K562 (cell line): ENCODE measurements around the gene MAPT. TPM values are rescaled to one million over a fixed set of nuclear protein-coding genes. Genes with fewer than 3 reads are reported as not detected.
A peak's percentile ranks its signal among the peaks of the same experiment; 100 is the strongest.

ENCODE experiments used
- ATAC-seq: fragments of 200-7000 bp; cut with Tn5 transposase; 3 replicates; pipeline ENCODE4 v1.9.1; 2020; ENCODE audit warnings: moderate library complexity
- BruUV-seq: library from RNA; stranded (reverse); fragments of 400-500 nt; replicated peaks from 2 replicates; lab custom pipeline; 2021; lab: Mats Ljungman, UMichigan
- CTCF ChIA-PET: fragments of 300-600 bp; formaldehyde crosslinking; extraction: SDS; loops from one replicate; lab custom pipeline; 2021; ENCODE audit warnings: low intra/inter-chr PET ratio; lab: Yijun Ruan, JAX
- POLR2A ChIA-PET: fragments of 300-600, 350-650 bp; sonication (Branson Sonifier 250); formaldehyde crosslinking; extraction: SDS; loops from one replicate; lab custom pipeline; 2021; ENCODE audit warnings: antibody characterized with exemption, inconsistent platforms; lab: Yijun Ruan, JAX
- DNase-seq, 4 experiments: peaks; one replicate each; pipeline versions ENCODE4 v3.0.0 to v3.0.0-alpha.2; 2011 to 2018; ENCODE audit warnings: low spot score in 3 of 4, mixed read lengths in 3 of 4; ENCODE audit errors: extremely low read depth in 1 of 4
- FAIRE-seq: peaks from 2 replicates; lab custom pipeline; 2011; peaks lifted over from hg19 to GRCh38; lab: Jason Lieb, UNC
- H2AFZ ChIP-seq: 2 replicates; pipeline ENCODE4 v1.6.0; 2011; ENCODE audit warnings: low read depth, low read length, control low read depth, inconsistent platforms
- H3K27ac ChIP-seq: fragments of 200-600 bp; 3 replicates; pipeline ENCODE4 v1.8.0; 2011; ENCODE audit warnings: low read depth, mild to moderate bottlenecking, control low read depth, inconsistent platforms, low read length, moderate library complexity, mixed read lengths; ENCODE audit errors: extremely low read depth
- H3K27me3 ChIP-seq, 2 experiments: fragments of 300-600 bp in 1 of 2; 2 replicates in 1 of 2; 3 replicates in 1 of 2; pipeline versions ENCODE4 v1.6.0 to v1.8.0; 2011; ENCODE audit warnings: inconsistent platforms in 2 of 2, low read length in 2 of 2, mild to moderate bottlenecking in 1 of 2, mixed read lengths in 1 of 2, moderate library complexity in 1 of 2; ENCODE audit not compliant: control insufficient read depth in 2 of 2, insufficient read depth in 2 of 2
- H3K36me3 ChIP-seq: fragments of 300-600 bp; 3 replicates; pipeline ENCODE4 v1.8.0; 2011; ENCODE audit warnings: mild to moderate bottlenecking, low read length, inconsistent platforms; ENCODE audit not compliant: control insufficient read depth, insufficient read depth
- H3K4me1 ChIP-seq, 2 experiments: fragments of 200-600 bp in 1 of 2; replicated peaks in 1 of 2; 2 replicates in 1 of 2; 3 replicates in 1 of 2; pipeline versions ENCODE4 v1.5.1 to v1.8.0; 2011; ENCODE audit warnings: inconsistent platforms in 2 of 2, low read length in 2 of 2, mild to moderate bottlenecking in 1 of 2, mixed read lengths in 1 of 2, moderate library complexity in 1 of 2; ENCODE audit not compliant: control insufficient read depth in 2 of 2, insufficient read depth in 2 of 2
- H3K4me2 ChIP-seq: 2 replicates; pipeline ENCODE4 v1.6.1; 2011; ENCODE audit warnings: low read length, control low read depth, inconsistent platforms, mixed read lengths; ENCODE audit not compliant: insufficient read depth
- H3K4me3 ChIP-seq: fragments of 200-600 bp; sonication (generic), shearing (Covaris generic); 2 replicates; pipeline ENCODE4 v1.5.1; 2016; ENCODE audit warnings: control low read depth, inconsistent platforms
- H3K79me2 ChIP-seq: fragments of 200-600 bp; 3 replicates; pipeline ENCODE4 v1.8.0; 2011; ENCODE audit warnings: low read length, inconsistent platforms; ENCODE audit not compliant: control insufficient read depth, insufficient read depth
- H3K9ac ChIP-seq, 2 experiments: 2 replicates each; pipeline versions ENCODE4 v1.6.0 to v1.6.1; 2011; ENCODE audit warnings: low read depth in 2 of 2, low read length in 2 of 2, control low read depth in 1 of 2, inconsistent platforms in 1 of 2, mild to moderate bottlenecking in 1 of 2, mixed read lengths in 1 of 2; ENCODE audit not compliant: insufficient read depth in 1 of 2
- H3K9me1 ChIP-seq: one replicate; pipeline ENCODE4 v1.6.0; 2011; ENCODE audit warnings: inconsistent platforms, mild to moderate bottlenecking, low read length, moderate library complexity; ENCODE audit not compliant: control insufficient read depth, insufficient read depth
- H3K9me3 ChIP-seq: replicated peaks from 2 replicates; pipeline ENCODE4 v1.5.1; 2011; ENCODE audit warnings: low read depth, low read length, inconsistent platforms; ENCODE audit not compliant: control insufficient read depth, insufficient read depth
- H4K20me1 ChIP-seq: replicated peaks from 2 replicates; pipeline ENCODE4 v1.6.1; 2011; ENCODE audit warnings: low read length, inconsistent platforms, mixed read lengths; ENCODE audit not compliant: control insufficient read depth, insufficient read depth
- ETV6 ChIP-seq, 3 experiments: fragments of 150-350 bp in 1 of 3; sonication (generic) in 1 of 3; formaldehyde crosslinking in 1 of 3; IDR thresholded peaks; 2 replicates each; pipeline versions ENCODE4 v1.6.1 to v1.8.0; 2014 to 2022; ENCODE audit warnings: borderline replicate concordance in 2 of 3, low read depth in 2 of 3, antibody characterized with exemption in 1 of 3, low read length in 1 of 3, mild to moderate bottlenecking in 1 of 3, missing genetic modification reagents in 1 of 3
- GATA2 ChIP-seq: sonication (generic); formaldehyde crosslinking; IDR thresholded peaks from 2 replicates; pipeline ENCODE4 v1.4.0; 2020; ENCODE audit warnings: mild to moderate bottlenecking, missing genetic modification reagents
- HDAC2 ChIP-seq: fragments of 450-650 bp; IDR thresholded peaks from 2 replicates; pipeline ENCODE4 v1.6.1; 2016; ENCODE audit warnings: mild to moderate bottlenecking
- HES1 ChIP-seq: fragments of 450-650 bp; IDR thresholded peaks from 2 replicates; pipeline ENCODE4 v1.6.1; 2016; ENCODE audit warnings: low read depth, mild to moderate bottlenecking, moderate library complexity
- MTA3 ChIP-seq: fragments of 450-650 bp; formaldehyde crosslinking; IDR thresholded peaks from 2 replicates; pipeline ENCODE4 v1.6.1; 2017; ENCODE audit warnings: mild to moderate bottlenecking, borderline replicate concordance
- NBN ChIP-seq: fragments of 450-650 bp; IDR thresholded peaks from 2 replicates; pipeline ENCODE4 v1.6.1; 2016; ENCODE audit warnings: low read depth, mild to moderate bottlenecking
- NFIC ChIP-seq: fragments of 450-650 bp; IDR thresholded peaks from 2 replicates; pipeline ENCODE4 v1.6.1; 2017; ENCODE audit warnings: mild to moderate bottlenecking, inconsistent platforms
- NFRKB ChIP-seq: fragments of 450-650 bp; IDR thresholded peaks from 2 replicates; pipeline ENCODE4 v1.6.1; 2016; ENCODE audit warnings: low read depth
- PBX2 ChIP-seq, 2 experiments: IDR thresholded peaks in 1 of 2; conservative IDR thresholded peaks in 1 of 2; 2 replicates each; pipeline ENCODE4 v1.6.1; 2016; ENCODE audit warnings: low read depth in 2 of 2, mild to moderate bottlenecking in 1 of 2, missing compliant biosample characterization in 1 of 2, missing genetic modification characterization in 1 of 2, moderate library complexity in 1 of 2
- PHTF2 ChIP-seq: fragments of 250-450 bp; sonication (Bioruptor Pico); IDR thresholded peaks from 2 replicates; pipeline ENCODE4 v1.5.0; 2021; ENCODE audit warnings: mild to moderate bottlenecking
- PKNOX1 ChIP-seq: fragments of 450-650 bp; IDR thresholded peaks from 2 replicates; pipeline ENCODE4 v1.6.1; 2016
- RCOR1 ChIP-seq, 2 experiments: IDR thresholded peaks; 2 replicates each; pipeline ENCODE4 v1.6.1; 2012; ENCODE audit warnings: low read depth in 2 of 2, low read length in 2 of 2, borderline replicate concordance in 1 of 2, improper control_type of control experiment in 1 of 2
- SMAD1 ChIP-seq: fragments of 150-350 bp; IDR thresholded peaks from 2 replicates; pipeline ENCODE4 v1.6.1; 2014; ENCODE audit warnings: low read length, low read depth; ENCODE audit not compliant: partially characterized antibody
- ZFP36 ChIP-seq: fragments of 150-350 bp; IDR thresholded peaks from 2 replicates; pipeline ENCODE4 v1.6.1; 2018; ENCODE audit warnings: low read length, low read depth; ENCODE audit not compliant: partially characterized antibody
- ZNF785 ChIP-seq: fragments of 250-450 bp; sonication (Bioruptor Pico); IDR thresholded peaks from 2 replicates; pipeline ENCODE4 v1.4.0; 2020; ENCODE audit warnings: mild to moderate bottlenecking
- WGBS: fragments of 100-300 bp; shearing (Covaris generic); methylation state at CpG from one replicate; pipeline ENCODE4 v1.1.6; 2016; ENCODE audit warnings: low coverage, mixed read lengths; ENCODE audit not compliant: insufficient coverage; ENCODE audit errors: missing lambda C conversion rate; 5-methylcytosine and 5-hydroxymethylcytosine counted together
- in situ Hi-C: fragments of 300-500 bp; cut with MboI; formaldehyde crosslinking; loops from 4 replicates; pipeline ENCODE4 v1.15.0; 2018; ENCODE audit warnings: inconsistent platforms, mixed read lengths
- intact Hi-C: fragments of 100-400 bp; cut with micrococcal nuclease; formaldehyde crosslinking; loops from 2 replicates; pipeline ENCODE4 v1.14.2; 2022
- polyA plus RNA-seq, 8 experiments: library from polyadenylated mRNA; depleted of rRNA in 4 of 8; stranded (reverse) in 5 of 8; unstranded in 3 of 8; fragments of >200 nt; fragmentation: Nextera tagmentation in 2 of 8; fragmentation: Illumina TruSeq in 1 of 8; extraction: Ambion mirVana in 2 of 8; extraction: Trizol in 1 of 8; gene quantifications; 2 replicates each; pipeline versions ENCODE4 v1.2.1 to v1.2.3, GENCODE V29; 2011 to 2014; ENCODE audit warnings: inconsistent platforms in 1 of 8, missing spikeins in 1 of 8
- total RNA-seq, 7 experiments: library from RNA; depleted of rRNA in 6 of 7; stranded (reverse); fragments of >200 nt in 6 of 7; fragmentation: Illumina TruSeq in 2 of 7; extraction: Trizol in 2 of 7; gene quantifications; 2 replicates each; pipeline versions ENCODE4 v1.2.1 to v1.2.3, GENCODE V29; 2011 to 2021; ENCODE audit warnings: low replicate concordance in 1 of 7

MAPT gene
- total and polyA plus RNA-seq, 9 of the 15 experiments (the other 6 are each of a cell fraction or from before 2014, with no cell fraction given) = 0.04 to 1.1 (median 0.36) TPM

- TF ChIP-seq ETV6 (IDR thresholded peaks at IDR 0.05; ENCODE audit: borderline replicate concordance in 1 of 2, low read depth in 2 of 2, low read length in 1 of 2) = no peak
- TF ChIP-seq ETV6 (CRISPR knock-in tag; IDR thresholded peaks at IDR 0.05; ENCODE audit: borderline replicate concordance) = no peak
- no peak for TF ChIP-seq ZNF785 (CRISPR knock-in tag)
- no peak for TF ChIP-seq HES1
- no peak for TF ChIP-seq PHTF2 (CRISPR knock-in tag)
Measured at GRCh38 chr17:45900723-45901415, 6.5 kb downstream of the MAPT start (continued).

- peaks cover 27 to 56% of the 10 kb centered on the region in 2 experiments for H3K27me3 ChIP-seq
- peak; percentile 92 for FAIRE-seq
- in situ Hi-C loops = no loop called here
- no peak overlapping the region for H3K27ac ChIP-seq
- H3K4me1 ChIP-seq = peaks cover 8 to 13% of the 10 kb centered on the region in 2 experiments
- BruUV-seq = no TSS peak
- CTCF ChIA-PET = no interaction called here
- WGBS = 0% methylated on average over 7 of the region's 7 CpGs
- ATAC-seq = peak; percentile 79
- H3K79me2 ChIP-seq = no peaks in the 10 kb centered on the region
- POLR2A ChIA-PET = interaction anchor here (0.5 to 1.7 kb wide), 3 partner anchors 10 to 78 kb away, joined by 3 to 5 read pairs (median 3); no protein-coding TSS in a partner anchor
- no peaks in the 10 kb centered on the region for H3K9me3 ChIP-seq
- intact Hi-C loops = no loop called here
- H3K4me3 ChIP-seq = peak overlapping the region; percentile 22
- H3K4me2 ChIP-seq = peak overlapping the region; percentile 80
- H3K9ac ChIP-seq = peak overlapping the region in 1 of 2 experiments; percentile 62; a peak in 1 of 4 replicates
- H2AFZ ChIP-seq = peak overlapping the region; percentile 74
- peak; percentile 35 to 58 (median 47) for DNase-seq
- peaks cover 18% of the 10 kb centered on the region; the same call in 1 of the 2 replicates for H4K20me1 ChIP-seq
- H3K36me3 ChIP-seq = no peaks in the 10 kb centered on the region
- no peaks in the 10 kb centered on the region for H3K9me1 ChIP-seq
- TF ChIP-seq GATA2 (CRISPR knock-in tag) (peak; percentile 91), NFRKB (no peak), PBX2 (CRISPR knock-in tag; IDR thresholded peaks at IDR 0.05; ENCODE audit: low read depth) (no peak), PBX2 (tag; conservative IDR thresholded peaks at IDR 0.05; ENCODE audit: low read depth) (peak; percentile 88), ZFP36 (peak; percentile 47), SMAD1 (no peak), NFIC (peak; percentile 79), HDAC2 (0 out of 2 replicates have a peak, but pooled peaks have one; percentile 34), NBN (0 out of 2 replicates have a peak, but pooled peaks have one; percentile 30), PKNOX1 (peak; percentile 68), MTA3 (peak; percentile 42; the same call in 1 of the 2 replicates), RCOR1 (IDR thresholded peaks at IDR 0.05; ENCODE audit: borderline replicate concordance in 1 of 2, low read depth in 2 of 2, low read length in 2 of 2) (peak in 1 of 2 experiments; percentile 59; a peak in 1 of 4 replicates)
Measured at GRCh38 chr17:45902892-45903346, 8.6 kb downstream of the MAPT start.
